GM21576 (cell line): ENCODE results near the gene TBC1D14.

Source experiments
- ATAC-seq: cut with Tn5 transposase; IDR thresholded peaks from one replicate; pipeline ENCODE4 v1.9.1; 2021; ENCODE audit warnings: mild to moderate bottlenecking, moderate library complexity; ENCODE audit not compliant: unreplicated experiment

TBC1D14 gene

GRCh38 chr4:7037425-7037824 is 127.8 kb downstream of the TBC1D14 start:
- ATAC-seq = no peak

- no peak for ATAC-seq
Measured at GRCh38 chr4:7040765-7041164, 131.1 kb downstream of the TBC1D14 start.

- ATAC-seq = no peak
Measured at GRCh38 chr4:7041246-7041645, 131.6 kb downstream of the TBC1D14 start.

DNA sequence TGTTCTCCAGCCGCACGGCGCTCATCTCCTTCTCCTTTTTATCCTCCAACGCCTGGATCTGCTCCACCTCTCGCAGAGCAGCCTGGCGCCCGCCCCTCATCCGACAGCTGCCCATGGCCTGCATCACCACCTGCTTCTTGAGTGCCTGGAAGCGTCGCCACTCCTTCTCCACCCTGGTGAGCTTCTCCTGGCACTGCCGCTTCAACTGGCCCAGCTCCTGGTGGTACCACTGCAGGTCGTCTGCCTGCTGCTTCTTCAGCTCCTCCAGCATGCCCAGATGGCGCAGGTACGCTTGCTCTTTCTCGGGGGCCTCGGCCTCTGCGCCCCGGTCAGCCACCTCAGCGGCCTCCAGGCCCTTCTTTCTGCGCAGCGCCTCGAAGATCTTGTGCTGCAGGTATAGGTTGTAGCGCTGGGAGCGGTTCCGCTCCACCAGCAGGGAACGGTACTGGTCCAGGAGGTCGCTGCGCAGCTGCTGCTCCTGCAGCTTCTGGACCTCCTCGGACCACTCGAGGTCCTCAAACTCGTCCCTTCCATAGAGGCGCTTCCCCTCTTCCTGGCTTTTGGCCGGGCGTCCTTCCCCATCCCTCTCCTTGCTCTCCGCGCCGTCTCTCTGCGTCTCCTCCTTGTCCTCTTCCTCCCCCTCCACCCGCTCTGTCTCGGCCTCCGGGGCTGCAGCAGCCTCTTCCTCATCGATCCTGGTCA is 132.3 kb downstream of the TBC1D14 start:
- no peak for ATAC-seq

- peak; percentile 68 for ATAC-seq
Measured at GRCh38 chr4:7042503-7043283, 133.1 kb downstream of the TBC1D14 start.

GRCh38 chr4:7043284-7044136 is 133.9 kb downstream of the TBC1D14 start, which contains the start of gene TADA2B:
TADA2B (plus strand) TSS chr4:7043372; CDS start chr4:7043580, 208 bp downstream.
- ATAC-seq = peak; percentile 9

DNA sequence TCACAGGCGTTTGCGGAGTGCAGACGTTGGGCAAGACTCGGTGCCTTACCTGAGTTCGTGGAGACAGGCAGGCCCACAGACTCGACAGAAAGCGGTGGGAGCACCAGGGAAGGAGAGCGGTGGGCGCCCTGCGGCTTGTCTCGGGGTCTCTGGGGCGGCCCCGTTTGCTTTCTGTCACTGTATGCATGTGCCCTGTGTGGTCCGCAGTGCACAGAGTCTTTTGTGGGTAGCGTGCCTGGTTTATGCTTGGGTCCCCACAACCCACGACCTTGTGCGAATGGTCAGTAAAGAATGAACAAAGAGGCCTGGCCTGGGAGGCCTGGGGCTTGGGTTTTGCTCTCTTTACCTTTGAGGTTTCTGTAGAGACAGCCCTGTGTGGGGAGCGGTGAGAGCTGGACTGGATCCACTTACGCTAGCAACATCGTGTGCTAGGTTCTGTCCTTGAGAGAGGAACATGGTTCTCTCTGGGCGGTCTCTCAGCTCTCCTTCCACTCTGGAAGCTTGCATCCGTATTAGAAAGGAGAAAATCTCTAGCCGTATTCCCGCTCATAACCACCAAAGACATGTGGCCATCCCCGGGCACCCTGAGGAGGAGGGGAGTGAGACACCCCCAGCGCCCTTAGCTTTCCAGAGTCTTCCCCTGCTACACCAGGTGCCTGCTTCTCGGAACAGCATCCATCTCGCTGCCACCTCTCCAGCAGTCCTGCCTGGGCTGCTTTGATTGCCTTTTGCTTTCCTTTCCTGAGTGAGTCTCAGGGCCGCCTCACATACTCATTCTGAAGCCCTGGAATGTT is 134.7 kb downstream of the TBC1D14 start:
- ATAC-seq = no peak

- ATAC-seq = no peak
Measured at GRCh38 chr4:7045553-7045952, 135.9 kb downstream of the TBC1D14 start.

- peak; percentile 33 for ATAC-seq
Measured at GRCh38 chr4:7045961-7046921, 136.6 kb downstream of the TBC1D14 start.

GRCh38 chr4:7046971-7047370 is 137.3 kb downstream of the TBC1D14 start:
- no peak for ATAC-seq

GRCh38 chr4:7048642-7049041 is 139.0 kb downstream of the TBC1D14 start:
- ATAC-seq = no peak

GRCh38 chr4:7049295-7049694 is 139.7 kb downstream of the TBC1D14 start:
- no peak for ATAC-seq

DNA sequence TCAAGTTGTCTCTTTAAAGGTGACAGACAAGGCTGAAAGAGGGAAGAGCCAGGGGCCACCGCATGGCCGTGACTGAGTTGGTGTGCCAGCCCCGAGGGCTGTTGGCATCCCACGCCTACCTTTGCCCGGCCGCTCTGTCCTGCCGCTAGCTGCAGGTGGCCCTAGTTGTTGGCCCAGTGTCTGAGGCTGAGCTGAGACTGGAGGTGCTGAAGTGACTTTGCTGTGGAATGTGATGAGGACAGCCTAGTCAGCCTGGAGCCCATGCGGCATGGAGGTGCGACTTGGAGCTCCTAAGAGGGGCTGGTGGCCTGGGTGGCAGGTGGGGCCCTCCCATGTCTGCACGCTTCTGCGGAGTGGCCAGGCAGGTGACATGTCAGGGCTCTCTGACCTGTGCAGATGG is 140.1 kb downstream of the TBC1D14 start:
- ATAC-seq = no peak

DNA sequence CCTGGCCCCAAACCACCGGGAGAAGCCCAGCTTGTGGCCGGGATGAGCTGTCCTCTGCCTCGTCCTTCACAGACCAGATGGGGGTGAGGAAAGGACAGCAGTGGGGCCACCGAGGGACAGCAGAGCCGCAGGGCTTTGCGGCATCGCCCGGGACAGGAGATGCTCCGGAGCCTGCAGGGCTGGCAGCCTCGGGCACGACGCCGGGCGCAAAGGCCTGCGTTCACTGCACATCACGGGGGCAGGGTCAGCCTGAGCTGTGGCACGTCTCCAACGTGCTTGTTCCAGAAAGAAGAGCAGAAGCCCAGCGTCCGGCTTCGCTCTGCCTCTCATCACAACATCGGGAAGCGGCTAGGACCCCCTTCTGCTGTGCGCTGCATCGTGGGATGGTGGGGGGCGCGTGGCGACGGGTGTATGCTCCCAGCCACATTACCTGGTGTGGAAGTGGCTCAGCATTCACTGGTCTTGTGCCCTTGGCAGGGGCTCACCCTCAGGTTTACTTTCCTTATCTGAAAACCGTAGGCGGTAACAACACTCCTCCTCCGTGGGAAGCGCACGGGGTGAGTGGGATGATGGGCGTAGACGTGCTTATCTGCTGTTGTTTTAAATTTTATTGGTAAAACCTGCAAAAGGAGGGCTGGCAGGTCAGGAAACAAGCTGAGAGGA is 141.0 kb downstream of the TBC1D14 start:
- no peak for ATAC-seq

GRCh38 chr4:7051144-7051495 is 141.5 kb downstream of the TBC1D14 start:
- no peak for ATAC-seq

DNA sequence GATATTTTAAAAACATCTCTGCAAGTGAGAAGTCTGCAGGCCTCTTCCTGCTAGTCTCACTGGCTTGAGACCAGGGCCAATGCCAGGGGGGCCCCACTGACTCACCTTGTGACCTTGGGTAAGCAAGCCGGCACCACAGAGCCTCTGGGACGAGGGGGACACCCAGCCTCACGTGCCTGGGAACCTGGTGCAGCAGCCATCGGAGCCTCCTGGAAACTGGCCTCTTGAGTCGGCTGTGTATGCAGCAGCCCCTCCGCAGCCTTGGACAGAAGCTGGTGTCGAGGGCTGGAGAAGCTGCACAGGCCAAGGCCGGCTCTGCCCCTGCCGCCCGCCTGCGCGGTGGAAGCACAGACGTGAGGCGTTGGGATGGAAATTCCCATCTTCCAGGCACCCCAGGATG is 142.3 kb downstream of the TBC1D14 start:
- ATAC-seq = no peak

GRCh38 chr4:7052313-7052712 is 142.7 kb downstream of the TBC1D14 start:
- ATAC-seq = no peak

GRCh38 chr4:7052923-7053715 is 143.5 kb downstream of the TBC1D14 start:
- ATAC-seq = no peak
